HepG2 (cell line): Measurements from ENCODE around the gene SSNA1. TPM values are rescaled to one million over a fixed set of nuclear protein-coding genes. Genes with fewer than 3 reads are reported as not detected.

Experiments used
- AGO1 ChIP-seq: fragments of 200-400 bp; formaldehyde crosslinking; IDR thresholded peaks from 2 replicates; pipeline ENCODE4 v1.6.1; 2017; ENCODE audit warnings: mild to moderate bottlenecking, low read depth, low read length, moderate library complexity; ENCODE audit not compliant: poor library complexity, severe bottlenecking
- AGO2 ChIP-seq: fragments of 200-400 bp; formaldehyde crosslinking; optimal IDR thresholded peaks from 2 replicates; pipeline ENCODE3; 2017; ENCODE audit warnings: mild to moderate bottlenecking, low read depth, low read length, moderate library complexity
- ASH2L ChIP-seq: fragments of 300-600, 200-600 bp; sonication (generic); IDR thresholded peaks from 2 replicates; pipeline ENCODE4 v1.7.0; 2017; ENCODE audit warnings: low read depth, mild to moderate bottlenecking, moderate library complexity, mixed read lengths, low read length; ENCODE audit not compliant: insufficient read length
- FOXP1 ChIP-seq, 2 experiments: fragments of 450-650 bp in 1 of 2; IDR thresholded peaks; 2 replicates each; pipeline ENCODE4 v1.6.1; 2017 to 2018; ENCODE audit warnings: antibody characterized with exemption in 1 of 2
- MYPOP ChIP-seq: sonication (generic); formaldehyde crosslinking; IDR thresholded peaks from 2 replicates; pipeline ENCODE4 v1.8.1; 2023; ENCODE audit warnings: mild to moderate bottlenecking, moderate library complexity, missing genetic modification reagents
- MZF1 ChIP-seq: sonication (generic); formaldehyde crosslinking; IDR thresholded peaks from 2 replicates; pipeline ENCODE4 v1.8.1; 2023; ENCODE audit warnings: mild to moderate bottlenecking, missing genetic modification reagents, borderline replicate concordance
- NFYB ChIP-seq: sonication (generic); formaldehyde crosslinking; IDR thresholded peaks from 2 replicates; pipeline ENCODE4 v1.4.0; 2020; ENCODE audit warnings: missing genetic modification reagents
- RXRA ChIP-seq: sonication (generic); formaldehyde crosslinking; IDR thresholded peaks from 2 replicates; pipeline ENCODE4 v1.5.1; 2020; ENCODE audit warnings: missing genetic modification reagents
- SETDB1 ChIP-seq: sonication (generic); formaldehyde crosslinking; IDR thresholded peaks from 2 replicates; pipeline ENCODE4 v1.5.1; 2020; ENCODE audit warnings: missing genetic modification reagents, mild to moderate bottlenecking, borderline replicate concordance
- SMAD3 ChIP-seq: sonication (generic); formaldehyde crosslinking; IDR thresholded peaks from 2 replicates; pipeline ENCODE4 v1.4.0; 2020; ENCODE audit warnings: missing genetic modification reagents
- SNAPC2 ChIP-seq: sonication (generic); formaldehyde crosslinking; IDR thresholded peaks from 2 replicates; pipeline ENCODE4 v1.8.1; 2022; ENCODE audit warnings: mild to moderate bottlenecking, missing genetic modification reagents
- SOX13 ChIP-seq, 3 experiments: fragments of 450-650 bp in 1 of 3; sonication (generic) in 1 of 3; formaldehyde crosslinking in 1 of 3; IDR thresholded peaks in 2 of 3; conservative IDR thresholded peaks in 1 of 3; 2 replicates each; pipeline versions ENCODE4 v1.5.0 to v1.6.1; 2016 to 2020; ENCODE audit warnings: antibody characterized with exemption in 1 of 3, mild to moderate bottlenecking in 1 of 3, missing compliant biosample characterization in 1 of 3, missing genetic modification reagents in 1 of 3, moderate library complexity in 1 of 3
- ZBTB21 ChIP-seq: sonication (generic); formaldehyde crosslinking; IDR thresholded peaks from 2 replicates; pipeline ENCODE4 v1.4.0; 2020; ENCODE audit warnings: missing genetic modification reagents
- ZBTB4 ChIP-seq: sonication (generic); formaldehyde crosslinking; IDR thresholded peaks from 2 replicates; pipeline ENCODE4 v1.4.0; 2020; ENCODE audit warnings: missing genetic modification reagents, mild to moderate bottlenecking, borderline replicate concordance
- ZNF251 ChIP-seq: sonication (generic); formaldehyde crosslinking; IDR thresholded peaks from 2 replicates; pipeline ENCODE4 v1.9.0; 2021; ENCODE audit warnings: mild to moderate bottlenecking, missing genetic modification reagents
- ZNF317 ChIP-seq: sonication (generic); formaldehyde crosslinking; IDR thresholded peaks from 2 replicates; pipeline ENCODE4 v1.5.0; 2020; ENCODE audit warnings: mild to moderate bottlenecking, missing genetic modification reagents
- ZNF484 ChIP-seq: sonication (generic); formaldehyde crosslinking; IDR thresholded peaks from 2 replicates; pipeline ENCODE4 v1.5.1; 2020; ENCODE audit warnings: mild to moderate bottlenecking, low read depth, missing genetic modification reagents, borderline replicate concordance
- ZNF614 ChIP-seq: IDR thresholded peaks from 2 replicates; pipeline ENCODE4 v1.6.1; 2018; ENCODE audit warnings: missing biosample characterization, missing genetic modification reagents, inconsistent platforms, borderline replicate concordance
- ZNF761 ChIP-seq: sonication (generic); formaldehyde crosslinking; conservative IDR thresholded peaks from 2 replicates; pipeline ENCODE4 v1.4.0; 2020; ENCODE audit warnings: mild to moderate bottlenecking, missing genetic modification reagents
- polyA plus RNA-seq, 8 experiments: library from polyadenylated mRNA; depleted of rRNA in 3 of 8; stranded (reverse) in 7 of 8; unstranded in 1 of 8; fragments of >200 nt; fragmentation: Illumina TruSeq in 4 of 8; extraction: Trizol in 4 of 8; gene quantifications; 2 replicates each; pipeline versions ENCODE4 v1.2.1 to v1.2.3, GENCODE V29; 2011 to 2016; ENCODE audit warnings: low read depth in 4 of 8, missing spikeins in 1 of 8, mixed read lengths in 1 of 8; ENCODE audit not compliant: insufficient read depth in 1 of 8
- total RNA-seq, 5 experiments: library from RNA; depleted of rRNA; stranded (reverse); fragments of >200 nt; fragmentation: Illumina TruSeq; extraction: Trizol; gene quantifications; 2 replicates each; pipeline ENCODE4 v1.2.3, GENCODE V29; 2016; ENCODE audit warnings: low read depth in 1 of 5
- TF ChIP-seq, protein P1 (sequence below): sonication (generic); formaldehyde crosslinking; IDR thresholded peaks from 2 replicates; pipeline ENCODE4 v1.4.0; 2020; ENCODE audit warnings: missing genetic modification reagents, mild to moderate bottlenecking, borderline replicate concordance
- TF ChIP-seq, protein P2 (sequence below): sonication (generic); formaldehyde crosslinking; IDR thresholded peaks from 2 replicates; pipeline ENCODE4 v1.8.0; 2022; ENCODE audit warnings: missing genetic modification reagents, low read depth, mild to moderate bottlenecking, borderline replicate concordance

Gene SSNA1
- total and polyA plus RNA-seq, 2 of the 13 experiments (the other 11 are each of a cell fraction or from before 2014, with no cell fraction given) = 35.9 to 49.4 TPM

DNA sequence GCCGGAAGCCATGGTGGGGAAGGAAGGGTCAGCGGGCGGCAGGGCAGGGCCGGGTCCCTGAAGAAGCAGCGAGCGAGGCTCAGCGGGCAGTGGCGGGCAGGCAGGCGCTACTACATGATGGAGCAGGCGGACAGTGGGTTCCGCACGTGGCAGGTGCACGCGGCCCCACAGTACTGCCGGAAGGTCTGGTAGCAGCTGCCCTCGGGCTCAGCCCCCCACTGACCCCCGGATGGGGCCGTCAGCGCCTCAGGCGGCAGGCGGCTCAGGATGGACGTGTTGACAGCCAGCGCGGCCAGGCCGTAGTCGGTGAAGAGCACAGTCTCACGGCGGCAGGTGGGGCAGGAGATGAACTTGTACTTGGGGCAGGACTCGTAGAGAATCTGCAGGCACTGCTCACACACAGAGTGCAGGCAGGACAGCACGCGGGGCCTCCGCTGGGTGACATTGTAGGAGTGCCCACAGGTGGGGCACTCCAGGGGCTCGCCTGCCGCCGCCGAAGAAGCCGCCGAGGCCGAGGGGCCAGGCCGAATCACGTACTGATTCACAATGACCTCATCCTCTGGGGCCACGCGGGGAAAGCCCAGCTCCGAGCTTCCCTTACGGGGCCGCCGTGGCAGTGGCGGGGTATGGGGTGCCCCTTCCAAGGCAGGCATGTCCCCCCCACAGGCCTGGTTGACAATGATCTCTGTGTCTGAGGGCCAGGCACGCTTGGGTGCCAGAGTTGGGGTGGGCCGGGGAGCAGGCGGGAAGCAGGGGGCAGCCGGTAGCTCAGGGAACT, 32.0 kb downstream of the SSNA1 start (continued):
- TF ChIP-seq ZBTB4 (CRISPR knock-in tag) = no peak
- TF ChIP-seq SETDB1 (CRISPR knock-in tag) = no peak
- no peak for TF ChIP-seq ZNF614 (CRISPR knock-in tag)
- no peak for TF ChIP-seq ZNF484 (CRISPR knock-in tag)
- TF ChIP-seq SNAPC2 (CRISPR knock-in tag) = no peak
- TF ChIP-seq RXRA (CRISPR knock-in tag) = 0 out of 2 replicates have a peak, but pooled peaks have one; percentile 23
- no peak for TF ChIP-seq ZNF761 (CRISPR knock-in tag)
- TF ChIP-seq ASH2L = no peak
- no peak for TF ChIP-seq SOX13 (IDR thresholded peaks at IDR 0.05)
- no peak for TF ChIP-seq SOX13 (CRISPR knock-in tag; conservative IDR thresholded peaks at IDR 0.05 in 1 of 2, IDR thresholded peaks at IDR 0.05 in 1 of 2)
- TF ChIP-seq MYPOP (CRISPR knock-in tag) = no peak
- no peak for TF ChIP-seq FOXP1 (IDR thresholded peaks at IDR 0.05)
- TF ChIP-seq FOXP1 (CRISPR knock-in tag; IDR thresholded peaks at IDR 0.05) = no peak
- peak; percentile 54 for TF ChIP-seq AGO2
- no peak for TF ChIP-seq ZNF317
- TF ChIP-seq NFYB (CRISPR knock-in tag) = no peak
- TF ChIP-seq ZBTB21 (CRISPR knock-in tag) = no peak
- peak; percentile 68 for TF ChIP-seq AGO1
- no peak for TF ChIP-seq SMAD3 (CRISPR knock-in tag)
- TF ChIP-seq MZF1 = no peak
- TF ChIP-seq ZNF251 (CRISPR knock-in tag) = no peak
- TF ChIP-seq, protein P1, sequence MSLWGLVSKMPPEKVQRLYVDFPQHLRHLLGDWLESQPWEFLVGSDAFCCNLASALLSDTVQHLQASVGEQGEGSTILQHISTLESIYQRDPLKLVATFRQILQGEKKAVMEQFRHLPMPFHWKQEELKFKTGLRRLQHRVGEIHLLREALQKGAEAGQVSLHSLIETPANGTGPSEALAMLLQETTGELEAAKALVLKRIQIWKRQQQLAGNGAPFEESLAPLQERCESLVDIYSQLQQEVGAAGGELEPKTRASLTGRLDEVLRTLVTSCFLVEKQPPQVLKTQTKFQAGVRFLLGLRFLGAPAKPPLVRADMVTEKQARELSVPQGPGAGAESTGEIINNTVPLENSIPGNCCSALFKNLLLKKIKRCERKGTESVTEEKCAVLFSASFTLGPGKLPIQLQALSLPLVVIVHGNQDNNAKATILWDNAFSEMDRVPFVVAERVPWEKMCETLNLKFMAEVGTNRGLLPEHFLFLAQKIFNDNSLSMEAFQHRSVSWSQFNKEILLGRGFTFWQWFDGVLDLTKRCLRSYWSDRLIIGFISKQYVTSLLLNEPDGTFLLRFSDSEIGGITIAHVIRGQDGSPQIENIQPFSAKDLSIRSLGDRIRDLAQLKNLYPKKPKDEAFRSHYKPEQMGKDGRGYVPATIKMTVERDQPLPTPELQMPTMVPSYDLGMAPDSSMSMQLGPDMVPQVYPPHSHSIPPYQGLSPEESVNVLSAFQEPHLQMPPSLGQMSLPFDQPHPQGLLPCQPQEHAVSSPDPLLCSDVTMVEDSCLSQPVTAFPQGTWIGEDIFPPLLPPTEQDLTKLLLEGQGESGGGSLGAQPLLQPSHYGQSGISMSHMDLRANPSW = no peak
- TF ChIP-seq, protein P2, sequence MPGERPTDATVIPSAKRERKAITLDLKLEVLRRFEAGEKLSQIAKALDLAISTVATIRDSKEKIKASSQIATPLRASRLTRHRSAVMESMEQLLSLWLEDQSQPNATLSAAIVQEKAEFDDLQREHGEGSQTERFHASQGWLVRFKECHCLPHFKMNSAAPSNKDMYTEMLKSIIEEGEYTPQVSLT (CRISPR knock-in tag) = no peak
